HCT116 (cell line): ENCODE data around the gene HIVEP3. TPM values are rescaled to one million over a fixed set of nuclear protein-coding genes. Genes with fewer than 3 reads are reported as not detected.

Experiments
- ATAC-seq: fragments of 200-7000 bp; cut with Tn5 transposase; 2 replicates; pipeline ENCODE4 v1.9.1; 2020; ENCODE audit warnings: mild to moderate bottlenecking, moderate library complexity
- BruUV-seq: library from RNA; stranded (reverse); fragments of 400-500 nt; replicated peaks from 2 replicates; lab custom pipeline; 2021; lab: Mats Ljungman, UMichigan
- CTCF ChIA-PET: fragments of 300-600 bp; sonication (Branson Sonifier 250); formaldehyde crosslinking; loops from one replicate; lab custom pipeline; 2021; ENCODE audit warnings: antibody characterized with exemption; lab: Charles Lee
- POLR2A ChIA-PET: fragments of 300-600, 350-600 bp; sonication (Branson Sonifier 250); formaldehyde crosslinking; loops from one replicate; lab custom pipeline; 2021; ENCODE audit warnings: antibody characterized with exemption; lab: Charles Lee
- RAD21 ChIA-PET, 2 experiments: fragments of 300-600 bp; sonication (Branson Sonifier 250); formaldehyde crosslinking; loops; one replicate each; lab custom pipeline; 2023; ENCODE audit warnings: low total read pairs in 2 of 2; ENCODE audit not compliant: uncharacterized antibody in 2 of 2, unreplicated experiment in 2 of 2, low non-redundant PET in 1 of 2; lab: Charles Lee
- DNase-seq: peaks from one replicate; pipeline ENCODE4 v3.0.0-alpha.2; 2010; ENCODE audit warnings: low read depth, low spot score
- H2AFZ ChIP-seq: fragments of 200-600 bp; shearing (Covaris generic), sonication (generic); 2 replicates; pipeline ENCODE4 v1.6.1; 2017; ENCODE audit warnings: low read depth, mixed run types, mixed read lengths, antibody characterized with exemption, low read length; ENCODE audit not compliant: poor library complexity, severe bottlenecking
- H3K27ac ChIP-seq: 2 replicates; pipeline ENCODE4 v1.5.1; 2012; ENCODE audit warnings: low read depth, low read length
- H3K27me3 ChIP-seq: fragments of 200-600 bp; sonication (generic); 2 replicates; pipeline ENCODE4 v1.6.1; 2016; ENCODE audit warnings: mixed run types, low read length, mixed read lengths; ENCODE audit not compliant: insufficient read depth
- H3K36me3 ChIP-seq, 2 experiments: fragments of 200-500 bp in 1 of 2; fragments of 200-600 bp in 1 of 2; sonication (Bioruptor generic) in 1 of 2; sonication (generic) in 1 of 2; 2 replicates each; pipeline versions ENCODE4 v1.5.1 to v1.6.1; 2014 to 2016; ENCODE audit warnings: low read length in 2 of 2, inconsistent platforms in 1 of 2, mixed read lengths in 1 of 2, mixed run types in 1 of 2; ENCODE audit not compliant: insufficient read depth in 2 of 2, control insufficient read depth in 1 of 2
- H3K4me1 ChIP-seq, 2 experiments: fragments of 200-600 bp in 1 of 2; sonication (generic) in 1 of 2; 2 replicates each; pipeline versions ENCODE4 v1.5.1 to v1.6.1; 2012 to 2017; ENCODE audit warnings: low read length in 2 of 2, inconsistent platforms in 1 of 2, mild to moderate bottlenecking in 1 of 2, mixed read lengths in 1 of 2, mixed run types in 1 of 2, moderate library complexity in 1 of 2; ENCODE audit not compliant: insufficient read depth in 2 of 2, control insufficient read depth in 1 of 2
- H3K4me2 ChIP-seq: fragments of 200-600 bp; sonication (generic); 2 replicates; pipeline ENCODE4 v1.6.1; 2017; ENCODE audit warnings: mixed run types, low read length, mixed read lengths
- H3K4me3 ChIP-seq, 2 experiments: fragments of 200-600 bp in 1 of 2; sonication (generic) in 1 of 2; replicated peaks in 1 of 2; 2 replicates each; pipeline ENCODE4 v1.5.1; 2011 to 2016; ENCODE audit warnings: low read length in 2 of 2, control low read depth in 1 of 2, low read depth in 1 of 2, mild to moderate bottlenecking in 1 of 2, mixed read lengths in 1 of 2, mixed run types in 1 of 2
- H3K79me2 ChIP-seq: fragments of 200-600 bp; sonication (generic); 2 replicates; pipeline ENCODE4 v1.6.1; 2017; ENCODE audit warnings: mild to moderate bottlenecking, mixed run types, low read length, moderate library complexity, mixed read lengths; ENCODE audit not compliant: insufficient read depth
- H3K9ac ChIP-seq: fragments of 200-600 bp; sonication (generic); 2 replicates; pipeline ENCODE4 v1.6.1; 2016; ENCODE audit warnings: low read length, mixed read lengths
- H3K9me2 ChIP-seq: fragments of 200-600 bp; sonication (generic), shearing (Covaris generic); 2 replicates; pipeline ENCODE4 v1.6.1; 2017; ENCODE audit warnings: mixed run types, mild to moderate bottlenecking, moderate library complexity; ENCODE audit not compliant: insufficient read depth
- H3K9me3 ChIP-seq, 2 experiments: fragments of 200-500 bp in 1 of 2; fragments of 200-600 bp in 1 of 2; sonication (Bioruptor generic) in 1 of 2; sonication (generic) in 1 of 2; 2 replicates each; pipeline ENCODE4 v1.6.1; 2014 to 2017; ENCODE audit warnings: low read length in 2 of 2, mixed read lengths in 2 of 2, inconsistent platforms in 1 of 2, low read depth in 1 of 2, mild to moderate bottlenecking in 1 of 2, mixed run types in 1 of 2, moderate library complexity in 1 of 2; ENCODE audit not compliant: control insufficient read depth in 1 of 2, insufficient read depth in 1 of 2
- H4K20me1 ChIP-seq: fragments of 200-600 bp; sonication (generic), shearing (Covaris generic); 2 replicates; pipeline ENCODE4 v1.6.1; 2017; ENCODE audit warnings: mixed run types, mild to moderate bottlenecking, moderate library complexity; ENCODE audit not compliant: insufficient read depth
- CTCF ChIP-seq, 3 experiments: fragments of 200-600 bp in 1 of 3; sonication (generic) in 1 of 3; IDR thresholded peaks in 2 of 3; conservative IDR thresholded peaks in 1 of 3; 2 replicates each; pipeline ENCODE4 v1.5.1; 2012 to 2017; ENCODE audit warnings: low read depth in 2 of 3, low read length in 2 of 3, antibody characterized with exemption in 1 of 3, borderline replicate concordance in 1 of 3, control low read depth in 1 of 3, mild to moderate bottlenecking in 1 of 3, mixed read lengths in 1 of 3, mixed run types in 1 of 3, moderate library complexity in 1 of 3; ENCODE audit not compliant: insufficient read depth in 1 of 3
- EZH2phosphoT487 ChIP-seq: fragments of 200-600 bp; IDR thresholded peaks from 2 replicates; pipeline ENCODE4 v1.6.1; 2018; ENCODE audit warnings: antibody characterized with exemption, borderline replicate concordance
- FOSL1 ChIP-seq: IDR thresholded peaks from 2 replicates; pipeline ENCODE4 v1.6.1; 2012; ENCODE audit warnings: low read depth
- SIN3A ChIP-seq: IDR thresholded peaks from 2 replicates; pipeline ENCODE4 v1.6.1; 2012; ENCODE audit warnings: low read depth
- YY1 ChIP-seq: IDR thresholded peaks from 2 replicates; pipeline ENCODE4 v1.6.1; 2011; ENCODE audit warnings: low read length, low read depth, moderate library complexity, mild to moderate bottlenecking; ENCODE audit not compliant: insufficient replicate concordance; ENCODE audit errors: extremely low read depth
- intact Hi-C: fragments of 100-400 bp; cut with micrococcal nuclease; formaldehyde crosslinking; loops from 2 replicates; pipeline ENCODE4 v1.10.0; 2022
- total RNA-seq: library from RNA; stranded (reverse); gene quantifications from one replicate; pipeline ENCODE4 v1.2.1, GENCODE V29; 2021; ENCODE audit not compliant: unreplicated experiment
- TF ChIP-seq, protein P1 (sequence below): IDR thresholded peaks from 2 replicates; pipeline ENCODE4 v1.6.1; 2012; ENCODE audit warnings: low read depth

Gene HIVEP3
- total RNA-seq, 1 experiment from 2014 or later, result 7.1 TPM

DNA sequence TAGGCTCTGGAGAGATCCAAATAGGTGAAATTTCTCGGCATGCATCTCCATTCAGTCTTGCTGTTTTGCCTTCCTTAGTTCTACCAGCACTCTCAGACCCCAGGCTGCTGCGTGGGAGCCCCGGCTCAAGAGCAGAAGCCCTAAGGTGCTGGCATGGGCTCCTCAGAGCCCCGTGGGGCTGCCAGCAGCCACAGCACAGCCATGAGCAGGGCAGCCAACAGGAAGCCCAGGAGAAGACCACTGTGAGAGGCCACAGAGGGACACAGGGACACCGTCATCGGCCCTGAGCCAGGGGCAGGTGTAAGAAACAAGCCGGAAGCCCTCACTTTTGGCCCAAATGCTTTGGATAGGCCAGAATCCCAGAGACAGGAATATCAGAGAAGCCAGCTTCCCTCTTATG lies 66.6 kb downstream of the HIVEP3 start:
- Histone ChIP-seq H2AFZ (no peak overlapping the region), H3K9me2 (no peaks in the 10 kb centered on the region), H4K20me1 (no peaks in the 10 kb centered on the region), H3K9ac (no peak overlapping the region), H3K9me3 (no peaks in the 10 kb centered on the region), H3K4me2 (peak overlapping the region; percentile 60), H3K4me1 (peaks cover 37 to 47% of the 10 kb centered on the region in 2 experiments), H3K4me3 (no peak overlapping the region), H3K79me2 (no peaks in the 10 kb centered on the region), H3K27me3 (no peaks in the 10 kb centered on the region), H3K27ac (no peak overlapping the region), H3K36me3 (no peaks in the 10 kb centered on the region)
- ATAC-seq, result 0 out of 2 replicates have a peak, but pooled peaks have one; percentile 30
- intact Hi-C loops, result no loop called here
- ChIA-PET CTCF (no interaction called here), RAD21 (no interaction called here), POLR2A (interaction anchor here (0.8 kb wide), 1 partner anchor 11 kb away, joined by 5 read pairs; no protein-coding TSS in a partner anchor)
- BruUV-seq, result no TSS peak
- TF ChIP-seq CTCF (IDR thresholded peaks at IDR 0.05 in 2 of 3, conservative IDR thresholded peaks at IDR 0.05 in 1 of 3; ENCODE audit: borderline replicate concordance in 1 of 3, insufficient read depth in 1 of 3, low read depth in 2 of 3, low read length in 2 of 3) (no peak), FOSL1 (no peak), SIN3A (no peak), YY1 (no peak), EZH2phosphoT487 (no peak)
- TF ChIP-seq, protein P1, sequence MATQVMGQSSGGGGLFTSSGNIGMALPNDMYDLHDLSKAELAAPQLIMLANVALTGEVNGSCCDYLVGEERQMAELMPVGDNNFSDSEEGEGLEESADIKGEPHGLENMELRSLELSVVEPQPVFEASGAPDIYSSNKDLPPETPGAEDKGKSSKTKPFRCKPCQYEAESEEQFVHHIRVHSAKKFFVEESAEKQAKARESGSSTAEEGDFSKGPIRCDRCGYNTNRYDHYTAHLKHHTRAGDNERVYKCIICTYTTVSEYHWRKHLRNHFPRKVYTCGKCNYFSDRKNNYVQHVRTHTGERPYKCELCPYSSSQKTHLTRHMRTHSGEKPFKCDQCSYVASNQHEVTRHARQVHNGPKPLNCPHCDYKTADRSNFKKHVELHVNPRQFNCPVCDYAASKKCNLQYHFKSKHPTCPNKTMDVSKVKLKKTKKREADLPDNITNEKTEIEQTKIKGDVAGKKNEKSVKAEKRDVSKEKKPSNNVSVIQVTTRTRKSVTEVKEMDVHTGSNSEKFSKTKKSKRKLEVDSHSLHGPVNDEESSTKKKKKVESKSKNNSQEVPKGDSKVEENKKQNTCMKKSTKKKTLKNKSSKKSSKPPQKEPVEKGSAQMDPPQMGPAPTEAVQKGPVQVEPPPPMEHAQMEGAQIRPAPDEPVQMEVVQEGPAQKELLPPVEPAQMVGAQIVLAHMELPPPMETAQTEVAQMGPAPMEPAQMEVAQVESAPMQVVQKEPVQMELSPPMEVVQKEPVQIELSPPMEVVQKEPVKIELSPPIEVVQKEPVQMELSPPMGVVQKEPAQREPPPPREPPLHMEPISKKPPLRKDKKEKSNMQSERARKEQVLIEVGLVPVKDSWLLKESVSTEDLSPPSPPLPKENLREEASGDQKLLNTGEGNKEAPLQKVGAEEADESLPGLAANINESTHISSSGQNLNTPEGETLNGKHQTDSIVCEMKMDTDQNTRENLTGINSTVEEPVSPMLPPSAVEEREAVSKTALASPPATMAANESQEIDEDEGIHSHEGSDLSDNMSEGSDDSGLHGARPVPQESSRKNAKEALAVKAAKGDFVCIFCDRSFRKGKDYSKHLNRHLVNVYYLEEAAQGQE, result no peak
- DNase-seq, result no peak
